PC-3 (cell line): ENCODE data around the gene GNB3.

Source experiments
- CTCF ChIP-seq: fragments of 300-600 bp; sonication (generic); conservative IDR thresholded peaks from 2 replicates; pipeline ENCODE4 v1.5.1; 2017; ENCODE audit warnings: antibody characterized with exemption, low read depth, mild to moderate bottlenecking, low read length
- EZH2 ChIP-seq: fragments of 300-600 bp; sonication (generic); IDR thresholded peaks from one replicate; pipeline ENCODE4 v1.6.1; 2017; ENCODE audit warnings: antibody characterized with exemption, mild to moderate bottlenecking, low read length; ENCODE audit not compliant: unreplicated experiment

GRCh38 chr12:6847676-6848075 lies 7.0 kb downstream of the GNB3 start:
- TF ChIP-seq CTCF (no peak), EZH2 (no peak)
